Right lobe of liver (tissue), 6 donors: ENCODE measurements around the gene HIPK3. TPM values are rescaled to one million over a fixed set of nuclear protein-coding genes. Genes with fewer than 3 reads are reported as not detected.

Experiments
- ATAC-seq, 4 donors: fragments of 200-7000 bp; cut with Tn5 transposase; one replicate each; pipeline ENCODE4 v1.9.1; 2020; ENCODE audit warnings: mild to moderate bottlenecking in 4 of 4, moderate library complexity in 4 of 4
- DNase-seq, 3 donors: peaks; one replicate each; pipeline ENCODE4 v3.0.0-alpha.2; 2020
- H3K27ac ChIP-seq, 3 donors: fragments of 200-600 bp; one replicate each; pipeline ENCODE4 v1.8.0; 2022
- H3K27me3 ChIP-seq, 2 donors: fragments of 200-600 bp; one replicate each; pipeline ENCODE4 v1.8.0; 2022
- H3K36me3 ChIP-seq, 4 donors: fragments of 200-600 bp; sonication (generic) in 1 of 4; one replicate each; pipeline versions ENCODE4 v1.5.1 to v1.8.0; 2017 to 2022; ENCODE audit warnings: control low read depth in 1 of 4
- H3K4me1 ChIP-seq, 4 donors: fragments of 200-600 bp; sonication (generic) in 1 of 4; one replicate each; pipeline versions ENCODE4 v1.5.1 to v1.8.0; 2017 to 2022; ENCODE audit warnings: control low read depth in 1 of 4
- H3K4me3 ChIP-seq, 3 donors: fragments of 200-600 bp; one replicate each; pipeline ENCODE4 v1.8.0; 2022
- H3K9me3 ChIP-seq, 4 donors: fragments of 200-600 bp; sonication (generic) in 1 of 4; one replicate each; pipeline versions ENCODE4 v1.5.1 to v1.8.0; 2017 to 2022; ENCODE audit warnings: control low read depth in 1 of 4
- CTCF ChIP-seq, 4 donors: fragments of 200-600 bp in 3 of 4; fragments of 450-650 bp in 1 of 4; IDR thresholded peaks; one replicate each; pipeline versions ENCODE4 v1.5.1 to v1.8.0; 2016 to 2022; ENCODE audit warnings: antibody characterized with exemption in 4 of 4, mild to moderate bottlenecking in 2 of 4
- POLR2A ChIP-seq: fragments of 450-650 bp; IDR thresholded peaks from one replicate; pipeline ENCODE4 v1.6.1; 2017; ENCODE audit warnings: antibody characterized with exemption, mild to moderate bottlenecking
- WGBS: methylation state at CpG from one replicate; pipeline ENCODE4 v1.1.6; 2018; ENCODE audit warnings: low coverage, low lambda C conversion rate; ENCODE audit not compliant: insufficient coverage; ENCODE audit errors: missing lambda C conversion rate; 5-methylcytosine and 5-hydroxymethylcytosine counted together
- intact Hi-C, 2 donors: fragments of 100-400 bp; cut with DNase I; formaldehyde crosslinking; loops; one replicate each; pipeline versions ENCODE4 v1.11.2 to v1.14.1; 2022
- total RNA-seq, 6 experiments: library from RNA; depleted of rRNA in 2 of 6; stranded (reverse); fragments of >200 nt in 2 of 6; fragmentation: NEBNext Ultra II Directional in 3 of 6; extraction: Animal tissue kit (Norgen Biotek cat#: 25700) in 3 of 6; gene quantifications; one replicate each; pipeline versions ENCODE4 v1.1.0 to v1.2.4, GENCODE V29; 2016 to 2023
- donor health status: DM: no; HTN: yes; CAD: no.
- donor health status: DM: no; HTN: no; CAD: no.
- donor health status: DM: no; HTN: no; CAD: no.
- donor health status: DM: no; HTN: yes; CAD: no.
- donor health status: DM: no; HTN: yes; CAD: no.

Gene HIPK3
- total RNA-seq, 6 experiments from 2014 or later, result 33.3 to 56.4 (median 38.1) TPM

- no peak for ATAC-seq
- H3K9me3 ChIP-seq, result no peaks in the 10 kb centered on the region
- TF ChIP-seq POLR2A (no peak), CTCF (IDR thresholded peaks at IDR 0.05) (no peak)
- H3K27ac ChIP-seq, result no peak overlapping the region
- no peaks in the 10 kb centered on the region for H3K36me3 ChIP-seq
- H3K27me3 ChIP-seq, result no peaks in the 10 kb centered on the region
- intact Hi-C loops, result no loop called here
- H3K4me3 ChIP-seq, result no peak overlapping the region
- DNase-seq, result no peak
- H3K4me1 ChIP-seq, result peaks cover 0 to 46% (median 20%) of the 10 kb centered on the region in 4 donors
These were observed 7.7 kb downstream of the HIPK3 start for GRCh38 chr11:33264926-33265325.

- Histone ChIP-seq H3K4me3 (no peak overlapping the region), H3K27me3 (no peaks in the 10 kb centered on the region), H3K4me1 (peaks cover 0 to 40% (median 14%) of the 10 kb centered on the region in 4 donors), H3K27ac (peak overlapping the region in 1 of 3 donors; percentile 21), H3K9me3 (no peaks in the 10 kb centered on the region), H3K36me3 (no peaks in the 10 kb centered on the region)
- intact Hi-C loops, result no loop called here
- ATAC-seq (peak; percentile 68 to 95 (median 80)), DNase-seq (no peak)
- WGBS, result 35% methylated on average over 8 of the region's 8 CpGs
- TF ChIP-seq CTCF (IDR thresholded peaks at IDR 0.05), result no peak
- TF ChIP-seq POLR2A, result no peak
These were observed 9.4 kb downstream of the HIPK3 start for GRCh38 chr11:33266393-33267215.

DNA sequence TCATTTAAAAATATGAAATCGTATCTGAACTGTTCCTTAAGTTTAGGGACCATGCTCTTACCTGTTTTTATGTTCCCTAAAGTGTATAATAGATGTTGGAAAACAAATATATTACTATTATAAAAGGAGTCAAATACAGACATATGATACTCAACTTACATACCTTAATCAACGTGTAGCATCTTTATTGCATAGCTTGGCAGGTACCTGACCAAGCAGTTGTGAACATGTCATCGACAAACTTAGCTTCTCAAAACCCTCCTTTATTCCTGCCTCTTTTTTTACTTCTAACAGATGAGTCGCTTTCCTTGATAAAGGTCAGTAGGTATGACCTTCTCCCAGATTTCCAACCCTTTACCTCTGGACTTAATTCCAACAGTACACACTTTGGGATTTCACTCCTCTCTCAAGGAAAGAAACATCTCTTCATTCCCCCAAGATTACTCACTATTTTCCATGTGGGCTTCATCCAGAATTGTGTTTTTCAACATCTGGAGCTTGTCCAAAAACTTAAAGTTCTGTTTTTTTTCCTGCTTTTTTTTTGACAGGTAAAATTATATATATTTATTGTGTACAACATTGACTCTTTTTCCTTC, 11.9 kb downstream of the HIPK3 start:
- Histone ChIP-seq H3K9me3 (no peaks in the 10 kb centered on the region), H3K36me3 (no peaks in the 10 kb centered on the region), H3K4me1 (peaks cover 0 to 40% (median 8%) of the 10 kb centered on the region in 4 donors), H3K4me3 (no peak overlapping the region), H3K27ac (no peak overlapping the region), H3K27me3 (no peaks in the 10 kb centered on the region)
- WGBS, result 94% methylated on average over 2 of the region's 4 CpGs
- no peak for TF ChIP-seq CTCF (IDR thresholded peaks at IDR 0.05)
- TF ChIP-seq POLR2A, result no peak
- peak in 2 of 4 donors; percentile 39 to 40 for ATAC-seq
- DNase-seq, result no peak
- intact Hi-C loops, result no loop called here

GRCh38 chr11:33269822-33270221, 12.6 kb downstream of the HIPK3 start:
- ATAC-seq (peak in 1 of 4 donors; percentile 31), DNase-seq (no peak)
- no peak overlapping the region for H3K27ac ChIP-seq
- H3K9me3 ChIP-seq, result no peaks in the 10 kb centered on the region
- H3K4me3 ChIP-seq, result no peak overlapping the region
- TF ChIP-seq CTCF (IDR thresholded peaks at IDR 0.05) (no peak), POLR2A (no peak)
- peaks cover 0 to 48% (median 10%) of the 10 kb centered on the region in 4 donors for H3K4me1 ChIP-seq
- no peaks in the 10 kb centered on the region for H3K36me3 ChIP-seq
- H3K27me3 ChIP-seq, result no peaks in the 10 kb centered on the region
- intact Hi-C loops, result no loop called here
- WGBS, result 74% methylated on average over 5 of the region's 6 CpGs
